Gastroesophageal sphincter (tissue), 4 donors: Measurements from ENCODE around the gene SUPT3H. TPM values are rescaled to one million over a fixed set of nuclear protein-coding genes. Genes with fewer than 3 reads are reported as not detected.

Source experiments
- ATAC-seq: fragments of 150-250 bp; one replicate; pipeline ENCODE4 v1.9.1; 2016; ENCODE audit warnings: mild to moderate bottlenecking, moderate library complexity
- H3K27ac ChIP-seq, 4 donors: fragments of 200-600 bp; sonication (generic) in 3 of 4; 1 replicate in 3 of 4; 2 replicates in 1 of 4; pipeline ENCODE4 v1.5.1; 2016 to 2019
- H3K27me3 ChIP-seq: fragments of 200-600 bp; sonication (generic); one replicate; pipeline ENCODE4 v1.5.1; 2019
- H3K36me3 ChIP-seq, 2 donors: fragments of 200-600 bp; sonication (generic); one replicate each; pipeline ENCODE4 v1.5.1; 2019; ENCODE audit warnings: control low read depth in 1 of 2
- H3K4me1 ChIP-seq, 3 donors: fragments of 200-600 bp; sonication (generic); 1 replicate in 2 of 3; 2 replicates in 1 of 3; pipeline ENCODE4 v1.5.1; 2016 to 2019; ENCODE audit warnings: control low read depth in 2 of 3
- H3K4me3 ChIP-seq, 2 donors: fragments of 200-600 bp; sonication (generic); one replicate each; pipeline ENCODE4 v1.5.1; 2019; ENCODE audit warnings: mild to moderate bottlenecking in 1 of 2, moderate library complexity in 1 of 2
- H3K9me3 ChIP-seq, 3 donors: fragments of 200-600 bp; sonication (generic); one replicate each; pipeline ENCODE4 v1.5.1; 2017 to 2019; ENCODE audit warnings: control low read depth in 2 of 3
- CTCF ChIP-seq, 4 experiments: fragments of 200-600 bp in 2 of 4; fragments of 450-650 bp in 2 of 4; sonication (generic) in 1 of 4; IDR thresholded peaks; one replicate each; pipeline ENCODE4 v1.5.1; 2017 to 2019; ENCODE audit warnings: antibody characterized with exemption in 4 of 4, mild to moderate bottlenecking in 2 of 4, moderate library complexity in 2 of 4
- EP300 ChIP-seq: sonication (generic); formaldehyde crosslinking; IDR thresholded peaks from one replicate; pipeline ENCODE4 v1.6.1; 2017; ENCODE audit warnings: antibody characterized with exemption, mild to moderate bottlenecking
- POLR2A ChIP-seq, 2 donors: fragments of 450-650 bp; IDR thresholded peaks; one replicate each; pipeline ENCODE4 v1.6.1; 2017; ENCODE audit warnings: antibody characterized with exemption in 2 of 2, mild to moderate bottlenecking in 2 of 2, moderate library complexity in 1 of 2
- POLR2AphosphoS5 ChIP-seq: sonication (generic); formaldehyde crosslinking; IDR thresholded peaks from one replicate; pipeline ENCODE4 v1.6.1; 2017; ENCODE audit warnings: antibody characterized with exemption
- WGBS, 2 donors: methylation state at CpG; one replicate each; pipeline ENCODE4 v1.1.5; 2018; ENCODE audit warnings: low coverage in 1 of 2; 5-methylcytosine and 5-hydroxymethylcytosine counted together
- total RNA-seq, 4 donors: library from RNA; depleted of rRNA; stranded (reverse); fragments of >200 nt; gene quantifications; one replicate each; pipeline ENCODE4 v1.1.0, GENCODE V29; 2016

The SUPT3H gene
- total RNA-seq, 4 donors from 2014 or later: 3.6 to 13.1 (median 7.6) TPM

- Histone ChIP-seq H3K27ac (no peak overlapping the region), H3K4me3 (no peak overlapping the region), H3K9me3 (no peaks in the 10 kb centered on the region), H3K36me3 (no peaks in the 10 kb centered on the region), H3K27me3 (no peaks in the 10 kb centered on the region), H3K4me1 (peaks cover 0 to 21% (median 0%) of the 10 kb centered on the region in 3 donors)
- WGBS, 2 donors: 50 to 72% methylated on average over 1 to 3 of the region's 3 CpGs
- TF ChIP-seq CTCF (IDR thresholded peaks at IDR 0.05): no peak
- no peak for TF ChIP-seq POLR2A (IDR thresholded peaks at IDR 0.05)
- ATAC-seq: no peak
Measured at GRCh38 chr6:45375449-45375848, 2.3 kb downstream of the SUPT3H start.

- WGBS, 2 donors: 96 to 97% methylated on average over 3 of the region's 3 CpGs
- TF ChIP-seq EP300: no peak
- no peak for TF ChIP-seq POLR2A (IDR thresholded peaks at IDR 0.05)
- TF ChIP-seq CTCF (IDR thresholded peaks at IDR 0.05): no peak
- TF ChIP-seq POLR2AphosphoS5: no peak
Measured at GRCh38 chr6:45371924-45372573, 5.7 kb downstream of the SUPT3H start.

GRCh38 chr6:45369870-45370269, 7.9 kb downstream of the SUPT3H start:
- ATAC-seq: no peak
- no peak for TF ChIP-seq POLR2AphosphoS5
- 86 to 95% methylated on average over 1 of the region's 1 CpG for WGBS, 2 donors

More at GRCh38 chr6:45371924-45372573, 5.7 kb downstream of the SUPT3H start:
- no peak overlapping the region for H3K4me3 ChIP-seq
- no peaks in the 10 kb centered on the region for H3K36me3 ChIP-seq
- no peaks in the 10 kb centered on the region for H3K27me3 ChIP-seq
- ATAC-seq: no peak
- peaks cover 0 to 11% (median 0%) of the 10 kb centered on the region in 3 donors for H3K4me1 ChIP-seq
- H3K27ac ChIP-seq: no peak overlapping the region
- H3K9me3 ChIP-seq: no peaks in the 10 kb centered on the region

GRCh38 chr6:45367999-45368398, 9.7 kb downstream of the SUPT3H start:
- ATAC-seq: no peak

More at GRCh38 chr6:45369870-45370269, 7.9 kb downstream of the SUPT3H start:
- H3K4me1 ChIP-seq: no peaks in the 10 kb centered on the region
- no peaks in the 10 kb centered on the region for H3K9me3 ChIP-seq
- no peaks in the 10 kb centered on the region for H3K36me3 ChIP-seq
- no peak overlapping the region for H3K27ac ChIP-seq
- no peaks in the 10 kb centered on the region for H3K27me3 ChIP-seq
- no peak overlapping the region for H3K4me3 ChIP-seq

GRCh38 chr6:45366534-45366933, 11.2 kb downstream of the SUPT3H start:
- Histone ChIP-seq H3K4me1 (no peaks in the 10 kb centered on the region), H3K4me3 (no peak overlapping the region), H3K9me3 (no peaks in the 10 kb centered on the region), H3K27me3 (no peaks in the 10 kb centered on the region), H3K36me3 (no peaks in the 10 kb centered on the region), H3K27ac (no peak overlapping the region)
- no peak for TF ChIP-seq CTCF (IDR thresholded peaks at IDR 0.05)
- no peak for TF ChIP-seq EP300
- no peak for ATAC-seq
- 83 to 100% methylated on average over 1 of the region's 1 CpG for WGBS, 2 donors

More at GRCh38 chr6:45367999-45368398, 9.7 kb downstream of the SUPT3H start:
- Histone ChIP-seq H3K27ac (no peak overlapping the region), H3K36me3 (no peaks in the 10 kb centered on the region), H3K9me3 (no peaks in the 10 kb centered on the region), H3K4me1 (no peaks in the 10 kb centered on the region), H3K27me3 (no peaks in the 10 kb centered on the region), H3K4me3 (no peak overlapping the region)
- no peak for TF ChIP-seq POLR2AphosphoS5

GRCh38 chr6:45365036-45365435, 12.7 kb downstream of the SUPT3H start:
- Histone ChIP-seq H3K9me3 (no peaks in the 10 kb centered on the region), H3K4me1 (no peaks in the 10 kb centered on the region), H3K36me3 (no peaks in the 10 kb centered on the region), H3K27me3 (no peaks in the 10 kb centered on the region), H3K4me3 (no peak overlapping the region), H3K27ac (no peak overlapping the region)
- no peak for TF ChIP-seq EP300
- no peak for TF ChIP-seq POLR2AphosphoS5
- no peak for TF ChIP-seq POLR2A (IDR thresholded peaks at IDR 0.05)
- no peak for TF ChIP-seq CTCF (IDR thresholded peaks at IDR 0.05)
- ATAC-seq: no peak
- 77 to 100% methylated on average over 1 of the region's 1 CpG for whole genome bisulfite sequencing, 2 donors
